ENCODE results near the gene DTX2.
"Not testable (repeated sequence)": the region's sequence is repeated elsewhere in the genome, so short reads cannot be mapped to it uniquely, and the experiment has no call there.

DTX2 gene

GRCh38 chr7:76427635-76428034, 33.9 kb upstream of the DTX2 start:
- no peaks in the 10 kb centered on the region for H3K36me3 ChIP-seq (ENCODE audit: control insufficient read depth, insufficient read depth, low read length)
- no peak for DNase-seq
- H3K27ac ChIP-seq (ENCODE audit: insufficient read depth, low read length, poor library complexity, severe bottlenecking) = no peak overlapping the region
- H3K4me1 ChIP-seq (ENCODE audit: control insufficient read depth, insufficient read depth, low read length, poor library complexity, severe bottlenecking) = peaks cover 6% of the 10 kb centered on the region
- H3K4me3 ChIP-seq (ENCODE audit: insufficient read depth, low read depth, low read length, poor library complexity, severe bottlenecking) = no peak overlapping the region
- H3K9me3 ChIP-seq (ENCODE audit: control insufficient read depth, low read length) = no peaks in the 10 kb centered on the region
- no peaks in the 10 kb centered on the region for H3K27me3 ChIP-seq (replicated peaks; ENCODE audit: control insufficient read depth, insufficient read depth, low read length, poor library complexity, severe bottlenecking)

DNA sequence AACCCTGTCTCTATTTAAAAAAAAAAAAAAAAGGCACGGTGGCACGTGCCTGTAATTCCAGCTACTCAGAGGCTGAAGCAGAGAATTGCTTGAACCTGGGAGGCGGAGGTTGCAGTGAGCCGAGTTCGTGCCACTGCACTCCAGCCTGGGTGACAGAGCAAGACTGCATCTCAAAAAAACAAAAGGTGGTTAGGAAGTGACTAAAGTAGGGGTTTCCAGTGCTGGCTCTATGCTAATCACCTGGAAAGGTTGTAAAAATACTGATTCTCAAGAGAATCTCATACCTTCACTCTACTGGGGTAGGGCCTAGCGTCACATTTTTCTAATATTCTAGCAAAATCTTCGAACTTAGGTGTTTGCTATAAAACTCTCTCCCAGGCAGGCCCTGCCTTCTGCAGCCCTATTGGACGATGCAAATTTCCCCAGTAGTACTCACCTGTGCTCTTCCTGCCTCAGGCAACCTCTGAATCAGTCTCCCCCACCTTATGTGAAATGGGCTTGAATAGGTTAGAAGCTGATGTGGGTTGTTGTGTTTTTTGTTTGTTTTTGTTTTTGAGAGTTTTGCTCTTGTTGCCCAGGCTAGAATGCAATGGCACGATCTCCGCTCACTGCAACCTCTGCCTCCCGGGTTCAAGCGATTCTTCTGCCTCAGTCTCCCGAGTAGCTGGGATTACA, 33.2 kb upstream of the DTX2 start:
- no peak overlapping the region for H3K27ac ChIP-seq (ENCODE audit: insufficient read depth, low read length, poor library complexity, severe bottlenecking)

GRCh38 chr7:76428868-76429805, 32.4 kb upstream of the DTX2 start:
- H3K27me3 ChIP-seq (replicated peaks; ENCODE audit: control insufficient read depth, insufficient read depth, low read length, poor library complexity, severe bottlenecking) = no peaks in the 10 kb centered on the region
- no peaks in the 10 kb centered on the region for H3K9me3 ChIP-seq (ENCODE audit: control insufficient read depth, low read length)
- no peaks in the 10 kb centered on the region for H3K36me3 ChIP-seq (ENCODE audit: control insufficient read depth, insufficient read depth, low read length)
- H3K4me1 ChIP-seq (ENCODE audit: control insufficient read depth, insufficient read depth, low read length, poor library complexity, severe bottlenecking) = peaks cover 6% of the 10 kb centered on the region
- H3K4me3 ChIP-seq (ENCODE audit: insufficient read depth, low read depth, low read length, poor library complexity, severe bottlenecking) = no peak overlapping the region
- DNase-seq = no peak
- no peak overlapping the region for H3K27ac ChIP-seq (ENCODE audit: insufficient read depth, low read length, poor library complexity, severe bottlenecking)

More for the DNA sequence above, 33.2 kb upstream of the DTX2 start:
- H3K36me3 ChIP-seq (ENCODE audit: control insufficient read depth, insufficient read depth, low read length) = no peaks in the 10 kb centered on the region
- H3K27me3 ChIP-seq (replicated peaks; ENCODE audit: control insufficient read depth, insufficient read depth, low read length, poor library complexity, severe bottlenecking) = no peaks in the 10 kb centered on the region
- H3K4me1 ChIP-seq (ENCODE audit: control insufficient read depth, insufficient read depth, low read length, poor library complexity, severe bottlenecking) = peaks cover 6% of the 10 kb centered on the region
- no peak for DNase-seq
- H3K4me3 ChIP-seq (ENCODE audit: insufficient read depth, low read depth, low read length, poor library complexity, severe bottlenecking) = no peak overlapping the region
- H3K9me3 ChIP-seq (ENCODE audit: control insufficient read depth, low read length) = no peaks in the 10 kb centered on the region

DNA sequence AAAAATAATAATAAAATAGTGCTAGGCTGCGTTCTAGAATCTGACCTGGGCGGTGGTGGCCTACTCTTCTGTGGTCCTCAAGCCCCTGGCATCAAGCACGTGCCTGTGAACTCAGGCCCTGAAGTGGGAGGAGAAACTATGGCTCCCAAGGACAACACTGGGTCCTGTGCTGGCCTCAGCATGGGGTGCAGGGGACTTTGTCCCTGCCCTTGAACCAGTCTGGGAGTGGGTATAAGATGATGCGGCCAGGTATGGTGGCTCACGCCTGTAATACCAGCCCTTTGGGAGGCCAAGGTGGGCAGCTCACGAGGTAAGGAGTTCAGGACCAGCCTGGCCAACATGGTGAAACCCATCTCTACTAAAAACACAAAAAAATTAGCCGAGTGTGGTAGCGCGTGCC, 31.3 kb upstream of the DTX2 start:
- no peak overlapping the region for H3K27ac ChIP-seq (ENCODE audit: insufficient read depth, low read length, poor library complexity, severe bottlenecking)
- no peak for DNase-seq
- no peaks in the 10 kb centered on the region for H3K27me3 ChIP-seq (replicated peaks; ENCODE audit: control insufficient read depth, insufficient read depth, low read length, poor library complexity, severe bottlenecking)
- no peaks in the 10 kb centered on the region for H3K9me3 ChIP-seq (ENCODE audit: control insufficient read depth, low read length)
- no peaks in the 10 kb centered on the region for H3K36me3 ChIP-seq (ENCODE audit: control insufficient read depth, insufficient read depth, low read length)
- no peaks in the 10 kb centered on the region for H3K4me1 ChIP-seq (ENCODE audit: control insufficient read depth, insufficient read depth, low read length, poor library complexity, severe bottlenecking)
- no peak overlapping the region for H3K4me3 ChIP-seq (ENCODE audit: insufficient read depth, low read depth, low read length, poor library complexity, severe bottlenecking)

GRCh38 chr7:76430836-76431235, 30.7 kb upstream of the DTX2 start:
- Histone ChIP-seq H3K9me3 (ENCODE audit: control insufficient read depth, low read length) (no peaks in the 10 kb centered on the region), H3K27me3 (replicated peaks; ENCODE audit: control insufficient read depth, insufficient read depth, low read length, poor library complexity, severe bottlenecking) (no peaks in the 10 kb centered on the region), H3K27ac (ENCODE audit: insufficient read depth, low read length, poor library complexity, severe bottlenecking) (no peak overlapping the region), H3K36me3 (ENCODE audit: control insufficient read depth, insufficient read depth, low read length) (no peaks in the 10 kb centered on the region), H3K4me1 (ENCODE audit: control insufficient read depth, insufficient read depth, low read length, poor library complexity, severe bottlenecking) (no peaks in the 10 kb centered on the region), H3K4me3 (ENCODE audit: insufficient read depth, low read depth, low read length, poor library complexity, severe bottlenecking) (no peak overlapping the region)
- no peak for DNase-seq

DNA sequence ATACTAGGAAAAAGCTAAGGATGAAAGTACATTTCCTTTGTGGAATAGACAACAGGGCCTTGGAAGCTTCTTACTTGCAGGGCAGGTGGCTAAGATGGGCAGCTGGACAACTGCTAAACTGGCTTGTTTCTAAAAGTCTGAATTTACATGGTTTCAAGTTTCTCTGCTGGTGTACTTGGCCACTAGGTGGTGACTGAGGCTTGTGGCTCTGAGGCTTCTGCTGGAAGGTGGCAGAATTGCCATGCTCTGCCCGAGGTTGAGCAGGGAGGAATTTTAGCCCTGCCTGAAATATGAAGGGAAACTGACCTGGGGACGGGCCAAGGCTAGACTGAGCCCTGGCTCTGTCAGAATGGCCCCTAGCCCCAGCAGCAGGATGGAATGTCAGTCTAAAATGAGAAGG, 23.6 kb upstream of the DTX2 start:
- not testable (repeated sequence) for H3K4me3 ChIP-seq (ENCODE audit: insufficient read depth, low read depth, low read length, poor library complexity, severe bottlenecking); H3K4me1 ChIP-seq (ENCODE audit: control insufficient read depth, insufficient read depth, low read length, poor library complexity, severe bottlenecking); H3K9me3 ChIP-seq (ENCODE audit: control insufficient read depth, low read length); H3K27me3 ChIP-seq (replicated peaks; ENCODE audit: control insufficient read depth, insufficient read depth, low read length, poor library complexity, severe bottlenecking); H3K36me3 ChIP-seq (ENCODE audit: control insufficient read depth, insufficient read depth, low read length); H3K27ac ChIP-seq (ENCODE audit: insufficient read depth, low read length, poor library complexity, severe bottlenecking)
- peak in 1 of 3 donors; percentile 10 for DNase-seq

- H3K27me3 ChIP-seq (replicated peaks; ENCODE audit: control insufficient read depth, insufficient read depth, low read length, poor library complexity, severe bottlenecking); H3K36me3 ChIP-seq (ENCODE audit: control insufficient read depth, insufficient read depth, low read length); H3K4me1 ChIP-seq (ENCODE audit: control insufficient read depth, insufficient read depth, low read length, poor library complexity, severe bottlenecking); H3K4me3 ChIP-seq (ENCODE audit: insufficient read depth, low read depth, low read length, poor library complexity, severe bottlenecking); DNase-seq; H3K27ac ChIP-seq (ENCODE audit: insufficient read depth, low read length, poor library complexity, severe bottlenecking); H3K9me3 ChIP-seq (ENCODE audit: control insufficient read depth, low read length): not testable (repeated sequence)
These were observed 22.2 kb upstream of the DTX2 start for GRCh38 chr7:76439120-76439888.

DNA sequence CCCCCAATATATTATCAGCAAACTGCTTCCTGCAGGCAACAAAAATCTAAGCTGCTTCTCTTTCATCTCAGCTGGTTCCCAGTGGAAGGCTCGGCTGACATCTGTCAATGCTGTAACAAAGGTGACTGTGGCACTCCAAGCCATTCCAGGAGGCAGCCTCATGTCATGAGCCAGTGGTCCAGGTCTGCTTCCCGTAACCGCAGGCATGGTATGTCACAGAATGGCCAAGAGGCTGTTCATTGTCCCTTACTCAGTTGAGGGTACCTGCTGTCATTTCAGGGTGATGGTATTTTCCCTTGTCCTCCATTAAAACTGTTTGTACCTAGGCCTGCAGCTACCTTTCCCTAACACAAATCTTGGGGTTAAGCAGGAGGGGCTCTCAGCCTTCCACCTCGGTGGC, 21.1 kb upstream of the DTX2 start:
- not testable (repeated sequence) for H3K27me3 ChIP-seq (replicated peaks; ENCODE audit: control insufficient read depth, insufficient read depth, low read length, poor library complexity, severe bottlenecking); H3K27ac ChIP-seq (ENCODE audit: insufficient read depth, low read length, poor library complexity, severe bottlenecking)

GRCh38 chr7:76441792-76442191, 19.7 kb upstream of the DTX2 start:
- not testable (repeated sequence) for H3K36me3 ChIP-seq (ENCODE audit: control insufficient read depth, insufficient read depth, low read length)

More for the DNA sequence above, 21.1 kb upstream of the DTX2 start:
- not testable (repeated sequence) for DNase-seq; H3K9me3 ChIP-seq (ENCODE audit: control insufficient read depth, low read length); H3K4me3 ChIP-seq (ENCODE audit: insufficient read depth, low read depth, low read length, poor library complexity, severe bottlenecking); H3K36me3 ChIP-seq (ENCODE audit: control insufficient read depth, insufficient read depth, low read length); H3K4me1 ChIP-seq (ENCODE audit: control insufficient read depth, insufficient read depth, low read length, poor library complexity, severe bottlenecking)

More at GRCh38 chr7:76441792-76442191, 19.7 kb upstream of the DTX2 start:
- not testable (repeated sequence) for H3K27ac ChIP-seq (ENCODE audit: insufficient read depth, low read length, poor library complexity, severe bottlenecking); H3K27me3 ChIP-seq (replicated peaks; ENCODE audit: control insufficient read depth, insufficient read depth, low read length, poor library complexity, severe bottlenecking); DNase-seq; H3K4me1 ChIP-seq (ENCODE audit: control insufficient read depth, insufficient read depth, low read length, poor library complexity, severe bottlenecking); H3K4me3 ChIP-seq (ENCODE audit: insufficient read depth, low read depth, low read length, poor library complexity, severe bottlenecking); H3K9me3 ChIP-seq (ENCODE audit: control insufficient read depth, low read length)

Data from effector memory CD4-positive, alpha-beta T cell (primary cell).